TTC549 (cell line): ENCODE results near the gene ARL14.

ENCODE experiments used
- FAIRE-seq: peaks from 2 replicates; lab custom pipeline; 2012; peaks lifted over from hg19 to GRCh38; lab: Jason Lieb, UNC

ARL14 gene

DNA sequence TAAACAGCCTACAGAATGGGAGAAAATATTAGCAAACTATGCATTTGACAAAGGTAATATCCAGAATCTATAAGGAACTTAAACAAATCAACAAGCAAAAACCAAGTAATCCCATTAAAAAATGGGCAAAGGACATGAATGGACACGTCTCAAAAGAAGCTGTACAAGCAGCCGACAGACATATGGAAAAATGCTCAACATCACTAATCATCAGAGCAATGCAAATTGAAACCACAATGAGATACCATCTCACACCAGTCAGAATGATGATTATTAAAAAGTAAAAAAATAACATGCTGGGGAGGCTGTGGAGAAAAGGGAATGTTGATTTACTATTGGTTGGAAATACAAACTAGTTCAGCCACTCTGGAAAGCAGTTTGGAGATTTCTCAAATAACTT, 48.4 kb downstream of the ARL14 start:
- no peak for FAIRE-seq
